Peyer's patch (tissue), 4 donors: ENCODE data around the gene VILL.

Experiments
- CTCF ChIP-seq, 6 experiments: fragments of 450-650 bp in 4 of 6; fragments of 200-600 bp in 2 of 6; sonication (generic) in 1 of 6; IDR thresholded peaks; one replicate each; pipeline ENCODE4 v1.5.1; 2017 to 2019; ENCODE audit warnings: antibody characterized with exemption in 6 of 6, mild to moderate bottlenecking in 3 of 6, moderate library complexity in 1 of 6
- POLR2A ChIP-seq, 2 donors: fragments of 450-650 bp; IDR thresholded peaks; one replicate each; pipeline ENCODE4 v1.5.1; 2017; ENCODE audit warnings: antibody characterized with exemption in 2 of 2, mild to moderate bottlenecking in 2 of 2, moderate library complexity in 2 of 2

GRCh38 chr3:38049358-38050126 is 59.0 kb downstream of the VILL start:
- TF ChIP-seq CTCF (IDR thresholded peaks at IDR 0.05) = no peak
- no peak for TF ChIP-seq POLR2A (IDR thresholded peaks at IDR 0.05)
